ENCODE data around the gene SH3PXD2A. TPM values are rescaled to one million over a fixed set of nuclear protein-coding genes. Genes with fewer than 3 reads are reported as not detected.

The SH3PXD2A gene
- total RNA-seq, 1 experiment from 2014 or later = 4.5 TPM

- Mint-ChIP-seq H3K9me3 (peaks cover under 1 to 3% of the 10 kb centered on the region in 2 experiments), H3K4me3 (no peak overlapping the region), H3K27ac (no peak overlapping the region), H3K27me3 (ENCODE audit: low read depth) (peaks cover 9% of the 10 kb centered on the region), H3K36me3 (ENCODE audit: insufficient read depth in 1 of 3, low read depth in 3 of 3) (no peaks in the 10 kb centered on the region), H3K4me1 (peaks cover 53 to 62% of the 10 kb centered on the region in 2 experiments)
- Histone ChIP-seq H3K27ac (ENCODE audit: insufficient read length, low read depth, low read length) (no peak overlapping the region), H4K5ac (ENCODE audit: insufficient read length, low read depth, low read length) (no peak overlapping the region), H3K4me1 (ENCODE audit: insufficient read depth, low read length) (peaks cover 27% of the 10 kb centered on the region; the same call in 1 of the 2 replicates), H4K8ac (replicated peaks; ENCODE audit: insufficient read length, low read depth, low read length) (no peak overlapping the region), H2BK120ac (ENCODE audit: low read depth, low read length, poor library complexity, severe bottlenecking) (no peak overlapping the region), H3K18ac (ENCODE audit: insufficient read length, low read depth, low read length) (no peak overlapping the region), H2BK15ac (ENCODE audit: low read depth, low read length) (no peak overlapping the region), H3K4ac (ENCODE audit: low read depth, low read length) (no peak overlapping the region), H3K56ac (ENCODE audit: insufficient read length, low read depth, low read length) (no peak overlapping the region), H2BK20ac (ENCODE audit: low read depth, low read length, poor library complexity, severe bottlenecking) (no peak overlapping the region), H3K79me2 (ENCODE audit: insufficient read depth, low read length) (no peaks in the 10 kb centered on the region), H3T11ph (ENCODE audit: low read length) (no peak overlapping the region), H3K23me2 (ENCODE audit: insufficient read length, low read depth, low read length, poor library complexity, severe bottlenecking) (no peaks in the 10 kb centered on the region), H3K4me2 (ENCODE audit: insufficient read depth, insufficient read length, low read length) (no peak overlapping the region), H3K9me3 (ENCODE audit: control insufficient read depth, low read depth, low read length) (no peaks in the 10 kb centered on the region), H3K14ac (ENCODE audit: insufficient read depth, low read length) (no peak overlapping the region; the same call in 1 of the 2 replicates), H4K20me1 (ENCODE audit: control insufficient read depth, insufficient read depth, insufficient read length) (no peaks in the 10 kb centered on the region), H3K9ac (ENCODE audit: extremely low read depth, insufficient read length, low read length) (no peak overlapping the region), H2AFZ (ENCODE audit: low read length) (no peak overlapping the region), H4K91ac (ENCODE audit: insufficient read length, low read depth, low read length) (no peak overlapping the region), H2BK12ac (ENCODE audit: insufficient read length, low read depth, low read length) (no peak overlapping the region), H2AK5ac (ENCODE audit: insufficient read length, low read length) (no peak overlapping the region), H3K27me3 (ENCODE audit: insufficient read depth, low read length) (no peaks in the 10 kb centered on the region), H3K79me1 (ENCODE audit: insufficient read depth, low read depth, low read length, poor library complexity, severe bottlenecking) (no peaks in the 10 kb centered on the region), H2BK5ac (ENCODE audit: insufficient read length, low read length) (no peak overlapping the region), H3K23ac (ENCODE audit: insufficient read length, low read depth, low read length) (no peak overlapping the region)
- DNase-seq = no peak
- TF ChIP-seq CTCF (conservative IDR thresholded peaks at IDR 0.05) = no peak
- no CpG with 5 or more reads among the region's 10 CpGs for WGBS (ENCODE audit: extremely low coverage, insufficient read length, low lambda C conversion rate)
Observed at GRCh38 chr10:103837370-103838069, 17.9 kb downstream of the SH3PXD2A start.

All from H9 (cell line).